Neural cell (in vitro differentiated cells): Measurements from ENCODE around the gene PNPLA1.

Experiments
- CTCF ChIP-seq: fragments of 450-650 bp; IDR thresholded peaks from 2 replicates; pipeline ENCODE4 v1.5.1; 2014; ENCODE audit warnings: antibody characterized with exemption, mild to moderate bottlenecking, moderate library complexity; ENCODE audit not compliant: poor library complexity, severe bottlenecking
- EP300 ChIP-seq: fragments of 450-650 bp; conservative IDR thresholded peaks from 2 replicates; pipeline ENCODE4 v1.6.1; 2014; ENCODE audit warnings: antibody characterized with exemption, mild to moderate bottlenecking, moderate library complexity; ENCODE audit not compliant: poor library complexity, severe bottlenecking
- MXI1 ChIP-seq: fragments of 450-650 bp; conservative IDR thresholded peaks from 2 replicates; pipeline ENCODE4 v1.6.1; 2014; ENCODE audit warnings: antibody characterized with exemption, mild to moderate bottlenecking; ENCODE audit not compliant: poor library complexity, severe bottlenecking
- POLR2AphosphoS5 ChIP-seq: IDR thresholded peaks from 2 replicates; pipeline ENCODE4 v1.6.1; 2012
- RAD21 ChIP-seq: fragments of 450-650 bp; conservative IDR thresholded peaks from 2 replicates; pipeline ENCODE4 v1.6.1; 2014; ENCODE audit warnings: antibody characterized with exemption, mild to moderate bottlenecking, moderate library complexity

- TF ChIP-seq CTCF (no peak), POLR2AphosphoS5 (no peak), EP300 (no peak), MXI1 (no peak), RAD21 (no peak)
Measured at GRCh38 chr6:36226438-36227047, 43.3 kb upstream of the PNPLA1 start.
